H1 (cell line): ENCODE results near the gene PAPSS2. TPM values are rescaled to one million over a fixed set of nuclear protein-coding genes. Genes with fewer than 3 reads are reported as not detected.

ENCODE experiments used
- CTCF ChIA-PET: fragments of 300-600 bp; sonication (Branson Sonifier 250); formaldehyde crosslinking; loops from one replicate; lab custom pipeline; 2021; ENCODE audit not compliant: partially characterized antibody; lab: Charles Lee
- POLR2A ChIA-PET: fragments of 300-600 bp; sonication (Branson Sonifier 250); formaldehyde crosslinking; loops from one replicate; lab custom pipeline; 2021; ENCODE audit warnings: inconsistent platforms; ENCODE audit not compliant: partially characterized antibody; lab: Charles Lee
- DNase-seq, 2 experiments: peaks; one replicate each; pipeline versions ENCODE4 v3.0.0 to v3.0.0-alpha.2; 2010 to 2022; ENCODE audit warnings: low spot score in 2 of 2, low read depth in 1 of 2, mixed read lengths in 1 of 2
- FAIRE-seq: peaks from 2 replicates; lab custom pipeline; 2011; peaks lifted over from hg19 to GRCh38; lab: Jason Lieb, UNC
- H2AFZ ChIP-seq: 2 replicates; pipeline ENCODE4 v1.8.1; 2012; ENCODE audit warnings: low read length, inconsistent platforms
- H2AK5ac ChIP-seq: 2 replicates; pipeline ENCODE4 v1.6.1; 2013; ENCODE audit warnings: low read depth, low read length
- H2BK120ac ChIP-seq: replicated peaks from 2 replicates; pipeline ENCODE3; 2013; ENCODE audit warnings: low read depth, low read length, inconsistent platforms
- H2BK12ac ChIP-seq: 2 replicates; pipeline ENCODE4 v1.6.1; 2013; ENCODE audit warnings: low read depth, low read length
- H2BK15ac ChIP-seq: 2 replicates; pipeline ENCODE4 v1.6.1; 2013; ENCODE audit warnings: low read length
- H2BK20ac ChIP-seq: 2 replicates; pipeline ENCODE4 v1.6.1; 2013; ENCODE audit warnings: low read length
- H2BK5ac ChIP-seq: 2 replicates; pipeline ENCODE4 v1.6.1; 2013; ENCODE audit warnings: low read depth, low read length
- H3K14ac ChIP-seq: 2 replicates; pipeline ENCODE4 v1.6.1; 2013; ENCODE audit warnings: inconsistent platforms; ENCODE audit not compliant: insufficient read length
- H3K18ac ChIP-seq: 2 replicates; pipeline ENCODE4 v1.6.1; 2013; ENCODE audit warnings: low read length; ENCODE audit errors: extremely low read depth
- H3K23ac ChIP-seq: 2 replicates; pipeline ENCODE4 v1.6.1; 2013; ENCODE audit warnings: inconsistent platforms; ENCODE audit not compliant: insufficient read length
- H3K23me2 ChIP-seq: 2 replicates; pipeline ENCODE4 v1.6.1; 2013; ENCODE audit warnings: low read depth, low read length
- H3K27ac ChIP-seq: 2 replicates; pipeline ENCODE4 v1.6.1; 2011; ENCODE audit warnings: low read depth, low read length, inconsistent platforms
- H3K27me3 ChIP-seq, 4 experiments: replicated peaks in 1 of 4; 1 replicate in 1 of 4; 2 replicates in 3 of 4; pipeline versions ENCODE4 v1.6.1 to v1.8.1; 2011 to 2013; ENCODE audit warnings: low read length in 3 of 4, mild to moderate bottlenecking in 3 of 4, inconsistent platforms in 2 of 4, mixed read lengths in 2 of 4, moderate library complexity in 1 of 4; ENCODE audit not compliant: control insufficient read depth in 3 of 4, insufficient read depth in 3 of 4; ENCODE audit errors: extremely low read depth in 1 of 4
- H3K36me3 ChIP-seq, 4 experiments: 2 replicates each; pipeline versions ENCODE4 v1.6.1 to v1.8.1; 2011 to 2013; ENCODE audit warnings: mild to moderate bottlenecking in 4 of 4, low read length in 3 of 4, moderate library complexity in 2 of 4, control low read depth in 1 of 4, inconsistent platforms in 1 of 4; ENCODE audit not compliant: insufficient read depth in 4 of 4, control insufficient read depth in 2 of 4
- H3K4ac ChIP-seq: replicated peaks from 2 replicates; pipeline ENCODE3; 2013; ENCODE audit warnings: low read length, low read depth, mixed read lengths, inconsistent platforms; ENCODE audit not compliant: insufficient read length
- H3K4me1 ChIP-seq, 4 experiments: replicated peaks in 1 of 4; 1 replicate in 1 of 4; 2 replicates in 3 of 4; pipeline versions ENCODE4 v1.6.1 to v1.8.1; 2011 to 2013; ENCODE audit warnings: low read length in 3 of 4, inconsistent platforms in 2 of 4, mixed read lengths in 1 of 4; ENCODE audit not compliant: insufficient read depth in 4 of 4, control insufficient read depth in 3 of 4
- H3K4me2 ChIP-seq, 2 experiments: 2 replicates each; pipeline versions ENCODE4 v1.6.1 to v1.8.1; 2011 to 2013; ENCODE audit warnings: low read depth in 2 of 2, low read length in 2 of 2, control low read depth in 1 of 2, inconsistent platforms in 1 of 2, mild to moderate bottlenecking in 1 of 2; ENCODE audit not compliant: insufficient read depth in 1 of 2
- H3K4me3 ChIP-seq, 4 experiments: fragments of 200-600, 300-600 bp in 1 of 4; sonication (generic), shearing (Covaris generic), sonication (Bioruptor Twin) in 1 of 4; 2 replicates each; pipeline versions ENCODE4 v1.5.1 to v1.8.1; 2011 to 2016; ENCODE audit warnings: low read length in 4 of 4, low read depth in 3 of 4, control low read depth in 2 of 4, inconsistent platforms in 2 of 4, mild to moderate bottlenecking in 2 of 4, mixed read lengths in 1 of 4, moderate library complexity in 1 of 4; ENCODE audit not compliant: insufficient read depth in 2 of 4; ENCODE audit errors: extremely low read depth in 1 of 4
- H3K56ac ChIP-seq: replicated peaks from 2 replicates; pipeline ENCODE3; 2013; ENCODE audit warnings: low read depth, mild to moderate bottlenecking, mixed read lengths, low read length, inconsistent platforms; ENCODE audit not compliant: insufficient read length
- H3K79me1 ChIP-seq: 2 replicates; pipeline ENCODE4 v1.6.1; 2013; ENCODE audit warnings: low read depth, low read length, control low read depth
- H3K79me2 ChIP-seq, 2 experiments: 2 replicates each; pipeline versions ENCODE4 v1.6.1 to v1.8.1; 2012 to 2013; ENCODE audit warnings: low read length in 2 of 2, mild to moderate bottlenecking in 2 of 2, inconsistent platforms in 1 of 2; ENCODE audit not compliant: insufficient read depth in 2 of 2, control insufficient read depth in 1 of 2
- H3K9ac ChIP-seq, 4 experiments: replicated peaks in 1 of 4; 1 replicate in 1 of 4; 2 replicates in 3 of 4; pipeline versions ENCODE4 v1.6.1 to v1.8.1; 2011 to 2013; ENCODE audit warnings: low read depth in 3 of 4, low read length in 3 of 4, control low read depth in 2 of 4, mild to moderate bottlenecking in 2 of 4, moderate library complexity in 2 of 4, inconsistent platforms in 1 of 4; ENCODE audit errors: extremely low read depth in 1 of 4
- H3K9me3 ChIP-seq, 2 experiments: 2 replicates each; pipeline versions ENCODE4 v1.6.1 to v1.8.1; 2012 to 2013; ENCODE audit warnings: mild to moderate bottlenecking in 2 of 2, moderate library complexity in 2 of 2, control low read depth in 1 of 2, inconsistent platforms in 1 of 2, low read depth in 1 of 2, low read length in 1 of 2, mixed read lengths in 1 of 2; ENCODE audit not compliant: insufficient read depth in 2 of 2
- H4K20me1 ChIP-seq, 2 experiments: replicated peaks in 1 of 2; 2 replicates each; pipeline versions ENCODE3 to v1.8.1; 2011 to 2013; ENCODE audit warnings: inconsistent platforms in 2 of 2, low read length in 2 of 2, mild to moderate bottlenecking in 1 of 2; ENCODE audit not compliant: insufficient read depth in 2 of 2, control insufficient read depth in 1 of 2
- H4K5ac ChIP-seq: 2 replicates; pipeline ENCODE4 v1.6.1; 2013; ENCODE audit warnings: low read length, low read depth, mixed read lengths, inconsistent platforms; ENCODE audit not compliant: insufficient read length
- H4K8ac ChIP-seq: 2 replicates; pipeline ENCODE4 v1.8.0; 2013; ENCODE audit warnings: mild to moderate bottlenecking, moderate library complexity, low read length, inconsistent platforms; ENCODE audit not compliant: insufficient read depth; ENCODE audit errors: extremely low read depth
- H4K91ac ChIP-seq: replicated peaks from 2 replicates; pipeline ENCODE3; 2013; ENCODE audit warnings: low read length, mixed read lengths, inconsistent platforms; ENCODE audit not compliant: insufficient read length
- ASH2L ChIP-seq: fragments of 200-600, 300-600 bp; sonication (generic); IDR thresholded peaks from one replicate; pipeline ENCODE4 v1.7.1; 2017; ENCODE audit warnings: low read length
- ATF3 ChIP-seq: IDR thresholded peaks from 2 replicates; pipeline ENCODE4 v1.6.1; 2011; ENCODE audit warnings: low read depth, mild to moderate bottlenecking, low read length; ENCODE audit not compliant: insufficient read depth
- CTBP2 ChIP-seq: IDR thresholded peaks from 2 replicates; pipeline ENCODE4 v1.7.0; 2011; ENCODE audit warnings: borderline replicate concordance, mild to moderate bottlenecking, moderate library complexity, mixed read lengths, low read length; ENCODE audit not compliant: insufficient read depth, insufficient read length
- JUN ChIP-seq: IDR thresholded peaks from 2 replicates; pipeline ENCODE4 v1.6.1; 2011; ENCODE audit warnings: low read depth, mild to moderate bottlenecking, improper control_type of control experiment, low read length
- KDM4A ChIP-seq: IDR thresholded peaks from one replicate; pipeline ENCODE4 v1.7.1; 2012; ENCODE audit warnings: low read depth, mild to moderate bottlenecking, moderate library complexity, low read length, inconsistent platforms; ENCODE audit not compliant: severe bottlenecking
- PHF8 ChIP-seq: fragments of 200-600 bp; sonication (generic); conservative IDR thresholded peaks from 2 replicates; pipeline ENCODE4 v1.7.1; 2012; ENCODE audit warnings: low read depth, mild to moderate bottlenecking, inconsistent platforms, low read length, moderate library complexity
- POLR2AphosphoS5 ChIP-seq: IDR thresholded peaks from 2 replicates; pipeline ENCODE4 v1.6.1; 2011; ENCODE audit warnings: low read depth, low read length
- RXRA ChIP-seq: IDR thresholded peaks from 2 replicates; pipeline ENCODE4 v1.6.1; 2011; ENCODE audit warnings: low read depth, mild to moderate bottlenecking, low read length, moderate library complexity; ENCODE audit not compliant: insufficient read depth
- SIX5 ChIP-seq: IDR thresholded peaks from 2 replicates; pipeline ENCODE4 v1.6.1; 2011; ENCODE audit warnings: mild to moderate bottlenecking, low read depth, low read length
- SRF ChIP-seq: IDR thresholded peaks from 2 replicates; pipeline ENCODE4 v1.6.1; 2011; ENCODE audit warnings: mild to moderate bottlenecking, low read depth, low read length, moderate library complexity
- TAF1 ChIP-seq: IDR thresholded peaks from 2 replicates; pipeline ENCODE4 v1.6.1; 2011; ENCODE audit warnings: mild to moderate bottlenecking, low read depth, low read length
- TEAD4 ChIP-seq: IDR thresholded peaks from 2 replicates; pipeline ENCODE4 v1.6.1; 2012; ENCODE audit warnings: low read depth, low read length, inconsistent platforms, mixed read lengths
- USF2 ChIP-seq: IDR thresholded peaks from 2 replicates; pipeline ENCODE4 v1.6.1; 2011; ENCODE audit warnings: low read length, improper control_type of control experiment
- WGBS, 2 experiments: shearing (Covaris generic) in 1 of 2; methylation state at CpG; one replicate each; pipeline versions ENCODE4 v1.1.6 to v1.1.7; 2013 to 2015; ENCODE audit warnings: low lambda C conversion rate in 2 of 2, mixed read lengths in 2 of 2, inconsistent platforms in 1 of 2, low coverage in 1 of 2, missing lambda C conversion rate in 1 of 2; ENCODE audit not compliant: insufficient replicate concordance in 2 of 2, insufficient coverage in 1 of 2, insufficient read length in 1 of 2; ENCODE audit errors: extremely low coverage in 1 of 2, missing lambda C conversion rate in 1 of 2; 5-methylcytosine and 5-hydroxymethylcytosine counted together
- polyA plus RNA-seq, 7 experiments: library from polyadenylated mRNA; depleted of rRNA in 3 of 7; stranded (reverse) in 5 of 7; unstranded in 2 of 7; fragments of >200 nt in 5 of 7; fragments of 200-250 nt in 2 of 7; gene quantifications; 1 replicate in 5 of 7; 2 replicates in 1 of 7; 4 replicates in 1 of 7; pipeline versions ENCODE4 v1.2.1 to v1.2.3, GENCODE V29; 2011 to 2013; ENCODE audit warnings: missing spikeins in 2 of 7, mixed read lengths in 2 of 7
- total RNA-seq: library from RNA; stranded (reverse); fragmentation: NEBNext Ultra II Directional; extraction: Animal tissue kit (Norgen Biotek cat#: 25700); gene quantifications from 2 replicates; pipeline ENCODE4 v1.2.1, GENCODE V29; 2021

Gene PAPSS2
- total and polyA plus RNA-seq, 2 of the 8 experiments (the other 6 are each of a cell fraction or from before 2014, with no cell fraction given), result 7.6 to 20.2 TPM

- H3K27ac ChIP-seq, result no peak overlapping the region; the same call in 1 of the 2 replicates
- no peaks in the 10 kb centered on the region for H3K23me2 ChIP-seq
- H3K23ac ChIP-seq, result no peak overlapping the region
- no peak overlapping the region for H3K9ac ChIP-seq
- H2BK15ac ChIP-seq, result no peak overlapping the region
- H4K91ac ChIP-seq, result no peak overlapping the region
- no peak overlapping the region for H2BK120ac ChIP-seq
- no peak overlapping the region for H3K4ac ChIP-seq
- H2BK12ac ChIP-seq, result no peak overlapping the region
- no peaks in the 10 kb centered on the region for H3K79me2 ChIP-seq
- no peak overlapping the region for H3K4me2 ChIP-seq
- H4K20me1 ChIP-seq, result no peaks in the 10 kb centered on the region
- TF ChIP-seq SRF (no peak), SIX5 (no peak), TAF1 (no peak), KDM4A (no peak), POLR2AphosphoS5 (no peak), ATF3 (no peak), CTBP2 (no peak), RXRA (no peak), TEAD4 (no peak), JUN (no peak), ASH2L (no peak), USF2 (no peak), PHF8 (no peak)
- no peak overlapping the region for H2AFZ ChIP-seq
- H3K27me3 ChIP-seq, result no peaks in the 10 kb centered on the region
- 91% methylated on average over 6 of the region's 6 CpGs; no CpG with 5 or more reads in 1 of the 2 experiments for WGBS, 2 experiments
- H2BK5ac ChIP-seq, result no peak overlapping the region
- H2AK5ac ChIP-seq, result no peak overlapping the region
- POLR2A ChIA-PET, result no interaction called here
- no peaks in the 10 kb centered on the region for H3K4me1 ChIP-seq
- H4K5ac ChIP-seq, result no peak overlapping the region
- no peak overlapping the region for H4K8ac ChIP-seq
- CTCF ChIA-PET, result no interaction called here
- H3K14ac ChIP-seq, result no peak overlapping the region
- no peak overlapping the region for H3K18ac ChIP-seq
- H3K79me1 ChIP-seq, result no peaks in the 10 kb centered on the region
- no peak overlapping the region for H3K4me3 ChIP-seq
- no peak for FAIRE-seq
- H3K36me3 ChIP-seq, result peaks cover 0 to 4% (median 0%) of the 10 kb centered on the region in 4 experiments; a peak in 2 of 8 replicates
- H3K9me3 ChIP-seq, result no peaks in the 10 kb centered on the region
- H2BK20ac ChIP-seq, result no peak overlapping the region
- no peak overlapping the region for H3K56ac ChIP-seq
- no peak for DNase-seq
Observed at GRCh38 chr10:87723500-87723899, 63.8 kb downstream of the PAPSS2 start.
